ENCODE measurements around the gene LRFN5.
A peak's percentile ranks its signal among the peaks of the same experiment; 100 is the strongest.
"Not testable (repeated sequence)": the region's sequence is repeated elsewhere in the genome, so short reads cannot be mapped to it uniquely, and the experiment has no call there.

Gene LRFN5

GRCh38 chr14:41606532-41607303, at the start of gene LRFN5:
Gene LRFN5 (plus strand): TSS chr14:41606876.
- H3K9me3 Mint-ChIP-seq: no peaks in the 10 kb centered on the region
- peak within 1 kb of the TSS; percentile 67 for H3K4me3 Mint-ChIP-seq
- no peak for DNase-seq (ENCODE audit: low spot score)
- H3K27ac Mint-ChIP-seq: no peak within 1 kb of the TSS
- H3K27me3 Mint-ChIP-seq (ENCODE audit: low read depth): peaks cover 76% of the 10 kb centered on the region
- H3K36me3 Mint-ChIP-seq (ENCODE audit: low read depth): no peaks in the 10 kb centered on the region
- H3K4me1 Mint-ChIP-seq (ENCODE audit: low read depth): peaks cover 9% of the 10 kb centered on the region

DNA sequence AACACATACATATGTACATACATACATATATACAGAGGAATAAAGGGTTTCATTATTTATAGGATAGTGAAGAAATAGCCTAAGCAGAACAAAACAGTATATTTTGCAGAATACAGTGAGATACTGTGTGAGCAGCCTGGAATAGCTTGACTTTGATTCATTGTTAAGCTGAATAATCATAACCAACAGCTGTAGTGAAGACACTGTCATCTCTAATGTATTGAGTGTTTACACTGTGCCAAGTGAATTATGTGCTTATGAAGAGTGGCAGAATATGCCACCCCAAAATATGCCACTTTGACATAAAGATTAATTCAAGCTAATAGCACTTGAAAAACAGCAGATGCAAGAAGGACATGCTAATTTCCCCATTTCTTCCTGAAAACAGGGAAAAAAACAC, 48.2 kb upstream of the LRFN5 start:
- DNase-seq (ENCODE audit: low spot score): no peak
- Mint-ChIP-seq H3K36me3 (ENCODE audit: low read depth) (no peaks in the 10 kb centered on the region), H3K27me3 (ENCODE audit: low read depth) (no peaks in the 10 kb centered on the region), H3K9me3 (no peaks in the 10 kb centered on the region), H3K27ac (no peak overlapping the region), H3K4me3 (no peak overlapping the region), H3K4me1 (ENCODE audit: low read depth) (no peaks in the 10 kb centered on the region)

- not testable (repeated sequence) for H3K4me3 Mint-ChIP-seq; H3K27ac Mint-ChIP-seq; H3K4me1 Mint-ChIP-seq (ENCODE audit: low read depth); H3K27me3 Mint-ChIP-seq (ENCODE audit: low read depth); H3K36me3 Mint-ChIP-seq (ENCODE audit: low read depth); DNase-seq (ENCODE audit: low spot score)
- H3K9me3 Mint-ChIP-seq: peaks cover 22% of the 10 kb centered on the region
Observed at GRCh38 chr14:41566864-41567263, 39.8 kb upstream of the LRFN5 start.

GRCh38 chr14:41568979-41569378, 37.7 kb upstream of the LRFN5 start:
- Mint-ChIP-seq H3K4me3 (no peak overlapping the region), H3K27me3 (ENCODE audit: low read depth) (no peaks in the 10 kb centered on the region), H3K36me3 (ENCODE audit: low read depth) (no peaks in the 10 kb centered on the region), H3K4me1 (ENCODE audit: low read depth) (no peaks in the 10 kb centered on the region), H3K27ac (no peak overlapping the region), H3K9me3 (peaks cover 22% of the 10 kb centered on the region)
- no peak for DNase-seq (ENCODE audit: low spot score)

DNA sequence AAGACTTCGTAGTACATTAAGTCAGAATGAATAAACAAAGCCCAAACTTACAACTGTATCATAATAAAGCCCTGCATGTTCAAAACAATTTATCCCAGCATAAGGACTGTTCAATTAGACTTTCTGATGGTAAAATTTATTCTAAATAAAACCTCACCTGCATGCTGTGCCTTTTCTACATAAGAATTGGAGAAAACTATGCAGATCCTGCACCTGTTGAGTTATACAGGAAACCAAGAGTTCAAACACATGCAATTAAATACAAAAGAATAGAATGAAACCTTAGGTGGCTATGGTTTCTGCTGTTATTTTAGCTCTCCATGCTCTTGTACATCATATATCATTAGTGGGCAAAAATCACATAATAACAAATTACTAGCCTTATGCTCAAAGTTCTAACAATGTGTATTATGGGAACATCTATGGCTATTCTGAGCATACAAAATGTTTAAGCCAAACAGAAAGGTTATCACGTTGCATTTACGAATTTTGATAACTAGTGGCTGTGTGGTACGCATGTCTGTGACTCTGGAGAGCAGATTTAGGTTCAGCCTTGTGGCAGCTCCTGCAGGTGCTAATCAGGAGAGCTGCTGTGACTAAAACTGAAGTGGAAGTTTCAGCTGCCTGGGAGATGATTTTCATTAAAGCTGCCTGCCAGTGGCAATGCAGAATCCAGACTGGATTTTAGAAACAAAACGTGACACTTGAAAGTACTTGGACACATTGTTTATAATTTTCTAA, 36.1 kb upstream of the LRFN5 start:
- Mint-ChIP-seq H3K4me1 (ENCODE audit: low read depth) (no peaks in the 10 kb centered on the region), H3K36me3 (ENCODE audit: low read depth) (no peaks in the 10 kb centered on the region), H3K9me3 (peaks cover 18% of the 10 kb centered on the region), H3K27ac (no peak overlapping the region), H3K27me3 (ENCODE audit: low read depth) (no peaks in the 10 kb centered on the region), H3K4me3 (no peak overlapping the region)
- no peak for DNase-seq (ENCODE audit: low spot score)

GRCh38 chr14:41586237-41586636, 20.4 kb upstream of the LRFN5 start:
- H3K27me3 Mint-ChIP-seq (ENCODE audit: low read depth): no peaks in the 10 kb centered on the region
- no peaks in the 10 kb centered on the region for H3K9me3 Mint-ChIP-seq
- H3K4me1 Mint-ChIP-seq (ENCODE audit: low read depth): no peaks in the 10 kb centered on the region
- DNase-seq (ENCODE audit: low spot score): no peak
- H3K36me3 Mint-ChIP-seq (ENCODE audit: low read depth): no peaks in the 10 kb centered on the region
- no peak overlapping the region for H3K27ac Mint-ChIP-seq
- no peak overlapping the region for H3K4me3 Mint-ChIP-seq

DNA sequence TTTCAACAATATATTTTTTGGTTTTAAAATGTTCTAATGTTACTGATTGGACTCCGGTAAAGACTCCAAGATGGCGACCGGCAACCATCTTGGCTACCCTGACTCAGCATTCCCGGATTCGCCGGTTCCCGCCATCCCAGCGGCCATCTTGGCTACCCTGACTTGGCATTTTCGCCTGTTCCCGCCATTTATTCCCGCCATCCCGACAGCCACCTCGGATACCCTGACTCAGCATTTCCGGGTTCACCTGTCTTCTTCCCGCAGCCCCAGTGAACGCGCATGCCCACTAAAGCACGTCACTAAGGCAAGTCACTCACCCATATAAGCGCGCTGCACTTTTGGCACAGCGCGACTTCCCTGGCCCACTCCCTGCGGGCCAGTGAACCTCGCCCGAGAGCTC, 9.0 kb upstream of the LRFN5 start:
- Mint-ChIP-seq H3K9me3 (no peaks in the 10 kb centered on the region), H3K4me3 (no peak overlapping the region), H3K36me3 (ENCODE audit: low read depth) (no peaks in the 10 kb centered on the region), H3K27ac (no peak overlapping the region), H3K27me3 (ENCODE audit: low read depth) (peaks cover 2% of the 10 kb centered on the region), H3K4me1 (ENCODE audit: low read depth) (no peaks in the 10 kb centered on the region)
- DNase-seq (ENCODE audit: low spot score): no peak

DNA sequence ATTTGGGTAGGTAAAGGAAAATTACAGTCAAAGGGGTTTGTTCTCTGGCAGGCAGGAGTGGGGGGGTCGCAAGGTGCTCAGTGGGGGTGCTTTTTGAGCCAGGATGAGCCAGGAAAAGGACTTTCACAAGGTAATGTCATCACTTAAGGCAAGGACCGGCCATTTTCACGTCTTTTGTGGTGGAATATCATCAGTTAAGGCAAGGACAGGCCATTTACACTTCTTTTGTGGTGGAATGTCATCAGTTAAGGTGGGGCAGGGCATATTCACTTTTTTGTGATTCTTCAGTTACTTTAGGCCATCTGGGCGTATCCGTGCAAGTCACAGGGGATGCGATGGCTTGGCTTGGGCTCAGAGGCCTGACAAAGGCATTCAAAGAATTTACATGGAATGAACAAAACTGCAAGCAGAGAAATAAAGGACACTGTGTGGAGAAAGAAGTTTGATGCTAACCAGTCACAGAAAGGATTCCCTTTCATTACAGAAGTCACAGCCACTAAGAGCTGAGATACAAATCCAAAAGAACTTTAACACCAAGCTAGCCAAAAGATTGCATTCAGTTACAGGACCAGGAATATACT, 6.8 kb upstream of the LRFN5 start:
- not testable (repeated sequence) for H3K4me1 Mint-ChIP-seq (ENCODE audit: low read depth); H3K4me3 Mint-ChIP-seq; H3K36me3 Mint-ChIP-seq (ENCODE audit: low read depth); DNase-seq (ENCODE audit: low spot score); H3K27ac Mint-ChIP-seq; H3K9me3 Mint-ChIP-seq
- H3K27me3 Mint-ChIP-seq (ENCODE audit: low read depth): peaks cover 14% of the 10 kb centered on the region

- H3K4me1 Mint-ChIP-seq (ENCODE audit: low read depth): peaks cover 9% of the 10 kb centered on the region
- no peak for DNase-seq (ENCODE audit: low spot score)
- H3K27ac Mint-ChIP-seq: no peak overlapping the region
- H3K36me3 Mint-ChIP-seq (ENCODE audit: low read depth): no peaks in the 10 kb centered on the region
- no peak overlapping the region for H3K4me3 Mint-ChIP-seq
- peaks cover 61% of the 10 kb centered on the region for H3K27me3 Mint-ChIP-seq (ENCODE audit: low read depth)
- no peaks in the 10 kb centered on the region for H3K9me3 Mint-ChIP-seq
Observed at GRCh38 chr14:41604721-41605531, 1.8 kb upstream of the LRFN5 start.

DNA sequence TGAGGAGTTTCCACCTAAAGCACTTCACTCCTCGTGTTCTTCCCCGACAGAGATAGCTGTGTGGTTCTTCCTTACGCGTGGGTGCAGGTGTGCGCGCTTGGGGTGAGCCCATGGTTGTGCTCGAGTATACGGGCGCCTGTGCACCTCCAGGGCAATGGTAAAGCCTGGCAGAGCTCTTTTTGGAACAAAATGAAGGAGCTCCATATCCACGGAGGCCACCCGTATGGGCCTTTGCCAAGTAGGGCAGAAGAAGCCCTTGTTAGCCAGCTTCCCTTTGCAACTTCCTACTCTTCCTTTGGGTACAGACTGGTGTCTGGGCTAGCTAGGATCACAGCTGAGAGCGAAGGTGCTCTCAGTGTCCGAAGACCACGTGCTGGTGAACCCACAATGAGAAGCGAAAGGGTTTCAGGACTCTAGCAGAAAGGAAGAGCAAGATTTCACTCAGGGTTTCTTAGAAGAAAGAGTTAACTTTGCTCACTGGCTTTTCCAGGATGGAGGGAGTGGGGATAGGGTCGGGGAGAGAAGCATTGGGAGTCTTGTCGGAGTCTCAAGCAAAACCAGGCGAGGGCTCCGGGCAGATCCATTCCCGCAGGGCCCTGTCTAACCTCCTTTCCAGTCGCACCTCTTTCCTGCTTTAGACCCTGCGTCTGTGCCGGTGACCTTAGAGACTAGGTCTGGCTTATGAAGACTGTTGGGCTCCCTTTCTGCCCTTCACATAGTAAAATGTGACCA, 960 bp upstream of the LRFN5 start:
- no peak for DNase-seq (ENCODE audit: low spot score)
- Mint-ChIP-seq H3K4me1 (ENCODE audit: low read depth) (peaks cover 9% of the 10 kb centered on the region), H3K36me3 (ENCODE audit: low read depth) (no peaks in the 10 kb centered on the region), H3K4me3 (peak overlapping the region; percentile 45), H3K9me3 (no peaks in the 10 kb centered on the region), H3K27ac (no peak overlapping the region), H3K27me3 (ENCODE audit: low read depth) (peaks cover 67% of the 10 kb centered on the region)

DNA sequence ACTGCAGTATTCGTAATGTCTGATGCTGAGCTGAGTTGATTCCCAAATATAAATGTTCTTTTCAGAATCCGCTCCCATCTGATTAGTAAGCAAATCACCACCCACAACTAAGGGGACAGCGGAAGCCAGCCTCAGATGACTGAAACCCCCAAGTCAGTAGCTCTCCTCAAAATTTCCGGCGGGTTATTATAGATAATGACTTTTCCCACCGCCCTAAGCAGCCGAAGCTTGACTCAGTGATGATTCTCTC, 469 bp upstream of the LRFN5 start:
- no peaks in the 10 kb centered on the region for H3K36me3 Mint-ChIP-seq (ENCODE audit: low read depth)
- H3K9me3 Mint-ChIP-seq: no peaks in the 10 kb centered on the region
- DNase-seq (ENCODE audit: low spot score): no peak
- peaks cover 72% of the 10 kb centered on the region for H3K27me3 Mint-ChIP-seq (ENCODE audit: low read depth)
- H3K27ac Mint-ChIP-seq: no peak overlapping the region
- H3K4me3 Mint-ChIP-seq: peak overlapping the region; percentile 45
- peaks cover 9% of the 10 kb centered on the region for H3K4me1 Mint-ChIP-seq (ENCODE audit: low read depth)

DNA sequence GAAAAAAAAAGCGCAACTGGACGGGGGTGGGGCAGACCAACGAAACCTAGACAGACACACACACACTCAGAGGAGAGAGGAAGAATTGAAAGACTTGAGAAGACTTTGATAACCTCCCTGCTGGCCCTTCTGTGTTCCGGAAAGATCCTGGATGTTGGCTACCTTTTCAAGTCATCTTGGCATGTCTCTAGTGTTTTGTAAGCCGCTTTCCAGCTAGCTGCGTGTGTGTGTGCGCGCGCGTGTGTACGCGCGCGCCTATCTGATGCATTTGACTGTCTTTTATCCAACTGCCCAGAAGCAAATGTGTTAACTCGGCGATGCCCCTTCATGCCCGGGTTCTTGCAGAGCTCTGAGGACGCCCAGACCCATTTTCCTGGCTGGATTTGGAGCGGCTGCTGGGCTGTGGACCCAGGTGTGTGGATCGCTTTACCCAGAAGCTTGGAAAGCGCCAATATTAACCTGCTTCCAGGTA, 664 bp downstream of the LRFN5 start:
- Mint-ChIP-seq H3K9me3 (no peaks in the 10 kb centered on the region), H3K27ac (no peak overlapping the region), H3K4me1 (ENCODE audit: low read depth) (peaks cover 9% of the 10 kb centered on the region), H3K27me3 (ENCODE audit: low read depth) (peaks cover 78% of the 10 kb centered on the region), H3K36me3 (ENCODE audit: low read depth) (no peaks in the 10 kb centered on the region), H3K4me3 (peak overlapping the region; percentile 67)
- no peak for DNase-seq (ENCODE audit: low spot score)

- peaks cover 78% of the 10 kb centered on the region for H3K27me3 Mint-ChIP-seq (ENCODE audit: low read depth)
- H3K4me1 Mint-ChIP-seq (ENCODE audit: low read depth): peaks cover 9% of the 10 kb centered on the region
- H3K36me3 Mint-ChIP-seq (ENCODE audit: low read depth): no peaks in the 10 kb centered on the region
- no peaks in the 10 kb centered on the region for H3K9me3 Mint-ChIP-seq
- no peak for DNase-seq (ENCODE audit: low spot score)
- no peak overlapping the region for H3K27ac Mint-ChIP-seq
- peak overlapping the region; percentile 24 for H3K4me3 Mint-ChIP-seq
Observed at GRCh38 chr14:41607966-41608663, 1.4 kb downstream of the LRFN5 start.
